SK-N-SH (cell line): ENCODE measurements around the gene TBC1D2B. TPM values are rescaled to one million over a fixed set of nuclear protein-coding genes. Genes with fewer than 3 reads are reported as not detected.

Source experiments
- CTCF ChIA-PET: fragments of 300-600, 350-600 bp; formaldehyde crosslinking; extraction: SDS; loops from one replicate; lab custom pipeline; 2021; lab: Yijun Ruan, JAX
- POLR2A ChIA-PET: fragments of 350-600 bp; sonication (Branson Sonifier 250); formaldehyde crosslinking; extraction: SDS; loops from one replicate; lab custom pipeline; 2020; ENCODE audit warnings: antibody characterized with exemption, inconsistent platforms; lab: Yijun Ruan, JAX
- DNase-seq: peaks from one replicate; pipeline ENCODE4 v3.0.0; 2012
- H2AFZ ChIP-seq: fragments of 200-600 bp; sonication (generic); 2 replicates; pipeline ENCODE4 v1.8.1; 2016; ENCODE audit warnings: antibody characterized with exemption, mild to moderate bottlenecking, low read depth
- H3F3A ChIP-seq: fragments of 200-600 bp; sonication (generic); replicated peaks from 2 replicates; pipeline ENCODE3; 2016; ENCODE audit warnings: antibody characterized with exemption, mild to moderate bottlenecking; ENCODE audit not compliant: insufficient read depth
- H3K27ac ChIP-seq, 2 experiments: fragments of 200-500 bp in 1 of 2; fragments of 200-600 bp in 1 of 2; sonication (Bioruptor generic) in 1 of 2; sonication (generic), shearing (Covaris generic) in 1 of 2; 2 replicates each; pipeline versions ENCODE4 v1.5.1 to v1.6.1; 2014 to 2016; ENCODE audit warnings: low read depth in 2 of 2, inconsistent platforms in 1 of 2, low read length in 1 of 2, mild to moderate bottlenecking in 1 of 2, mixed read lengths in 1 of 2
- H3K27me3 ChIP-seq: fragments of 200-600 bp; sonication (generic), shearing (Covaris generic); 2 replicates; pipeline ENCODE4 v1.6.1; 2016; ENCODE audit warnings: mixed run types; ENCODE audit not compliant: insufficient read depth
- H3K36me3 ChIP-seq, 2 experiments: fragments of 200-500 bp in 1 of 2; fragments of 200-600 bp in 1 of 2; sonication (Bioruptor generic) in 1 of 2; sonication (generic) in 1 of 2; replicated peaks in 1 of 2; 2 replicates each; pipeline versions ENCODE3 to v1.5.1; 2014 to 2016; ENCODE audit warnings: low read length in 1 of 2, mild to moderate bottlenecking in 1 of 2; ENCODE audit not compliant: insufficient read depth in 2 of 2, control insufficient read depth in 1 of 2
- H3K4me1 ChIP-seq, 2 experiments: fragments of 200-500 bp in 1 of 2; fragments of 200-600 bp in 1 of 2; sonication (Bioruptor generic) in 1 of 2; sonication (generic), shearing (Covaris generic) in 1 of 2; 2 replicates each; pipeline versions ENCODE4 v1.5.1 to v1.6.1; 2014 to 2016; ENCODE audit warnings: low read depth in 1 of 2, low read length in 1 of 2, mixed run types in 1 of 2; ENCODE audit not compliant: insufficient read depth in 2 of 2, control insufficient read depth in 1 of 2
- H3K4me2 ChIP-seq: fragments of 200-600 bp; sonication (generic), shearing (Covaris generic); 2 replicates; pipeline ENCODE4 v1.6.1; 2017; ENCODE audit warnings: mixed run types
- H3K4me3 ChIP-seq, 2 experiments: fragments of 200-500 bp in 1 of 2; fragments of 200-600 bp in 1 of 2; sonication (Bioruptor generic) in 1 of 2; sonication (generic), shearing (Covaris generic) in 1 of 2; 2 replicates each; pipeline versions ENCODE4 v1.5.1 to v1.8.1; 2014 to 2016; ENCODE audit warnings: low read depth in 2 of 2, inconsistent platforms in 1 of 2, low read length in 1 of 2, mild to moderate bottlenecking in 1 of 2, mixed read lengths in 1 of 2, moderate library complexity in 1 of 2
- H3K79me2 ChIP-seq: fragments of 200-600 bp; sonication (generic); 2 replicates; pipeline ENCODE4 v1.8.1; 2017; ENCODE audit warnings: mild to moderate bottlenecking; ENCODE audit not compliant: insufficient read depth
- H3K9ac ChIP-seq: fragments of 200-600 bp; sonication (generic); 2 replicates; pipeline ENCODE4 v1.6.1; 2017; ENCODE audit warnings: mixed run types
- H3K9me2 ChIP-seq: fragments of 200-600 bp; sonication (generic); 2 replicates; pipeline ENCODE4 v1.6.1; 2017; ENCODE audit warnings: mixed run types
- H3K9me3 ChIP-seq: fragments of 200-600 bp; sonication (generic); 2 replicates; pipeline ENCODE4 v1.6.1; 2017; ENCODE audit warnings: mixed run types, mild to moderate bottlenecking, moderate library complexity
- H4K20me1 ChIP-seq: fragments of 200-600 bp; sonication (generic); 2 replicates; pipeline ENCODE4 v1.6.1; 2017; ENCODE audit warnings: mild to moderate bottlenecking, mixed run types; ENCODE audit not compliant: insufficient read depth
- CTCF ChIP-seq: fragments of 200-600 bp; sonication (generic); IDR thresholded peaks from 2 replicates; pipeline ENCODE4 v1.6.1; 2017; ENCODE audit warnings: antibody characterized with exemption, mild to moderate bottlenecking, moderate library complexity
- ELF1 ChIP-seq: IDR thresholded peaks from 2 replicates; pipeline ENCODE4 v1.4.0; 2012
- GABPA ChIP-seq: IDR thresholded peaks from 2 replicates; pipeline ENCODE4 v1.4.0; 2012; ENCODE audit warnings: low read depth, mild to moderate bottlenecking
- GATA2 ChIP-seq: sonication (generic); formaldehyde crosslinking; IDR thresholded peaks from 2 replicates; pipeline ENCODE4 v1.5.0; 2020; ENCODE audit warnings: mild to moderate bottlenecking, missing genetic modification reagents
- RAD21 ChIP-seq: IDR thresholded peaks from 2 replicates; pipeline ENCODE4 v1.6.1; 2012; ENCODE audit warnings: mild to moderate bottlenecking, low read length
- TCF12 ChIP-seq: IDR thresholded peaks from 2 replicates; pipeline ENCODE4 v1.4.0; 2012
- USF2 ChIP-seq: fragments of 150-350 bp; IDR thresholded peaks from 2 replicates; pipeline ENCODE4 v1.6.1; 2017; ENCODE audit warnings: antibody characterized with exemption, low read length, low read depth, borderline replicate concordance
- ZBTB33 ChIP-seq: IDR thresholded peaks from 2 replicates; pipeline ENCODE4 v1.4.0; 2012; ENCODE audit warnings: low read depth, borderline replicate concordance
- WGBS: methylation state at CpG from one replicate; pipeline ENCODE4 v1.1.6; 2017; ENCODE audit warnings: low lambda C conversion rate; 5-methylcytosine and 5-hydroxymethylcytosine counted together
- polyA plus RNA-seq, 3 experiments: library from polyadenylated mRNA; depleted of rRNA; stranded (reverse); fragments of >200 nt; gene quantifications; 2 replicates each; pipeline ENCODE4 v1.2.3, GENCODE V29; 2012

The TBC1D2B gene
- polyA plus RNA-seq, 1 of the 3 experiments (the other 2 are of a cell fraction) = 19.0 TPM

DNA sequence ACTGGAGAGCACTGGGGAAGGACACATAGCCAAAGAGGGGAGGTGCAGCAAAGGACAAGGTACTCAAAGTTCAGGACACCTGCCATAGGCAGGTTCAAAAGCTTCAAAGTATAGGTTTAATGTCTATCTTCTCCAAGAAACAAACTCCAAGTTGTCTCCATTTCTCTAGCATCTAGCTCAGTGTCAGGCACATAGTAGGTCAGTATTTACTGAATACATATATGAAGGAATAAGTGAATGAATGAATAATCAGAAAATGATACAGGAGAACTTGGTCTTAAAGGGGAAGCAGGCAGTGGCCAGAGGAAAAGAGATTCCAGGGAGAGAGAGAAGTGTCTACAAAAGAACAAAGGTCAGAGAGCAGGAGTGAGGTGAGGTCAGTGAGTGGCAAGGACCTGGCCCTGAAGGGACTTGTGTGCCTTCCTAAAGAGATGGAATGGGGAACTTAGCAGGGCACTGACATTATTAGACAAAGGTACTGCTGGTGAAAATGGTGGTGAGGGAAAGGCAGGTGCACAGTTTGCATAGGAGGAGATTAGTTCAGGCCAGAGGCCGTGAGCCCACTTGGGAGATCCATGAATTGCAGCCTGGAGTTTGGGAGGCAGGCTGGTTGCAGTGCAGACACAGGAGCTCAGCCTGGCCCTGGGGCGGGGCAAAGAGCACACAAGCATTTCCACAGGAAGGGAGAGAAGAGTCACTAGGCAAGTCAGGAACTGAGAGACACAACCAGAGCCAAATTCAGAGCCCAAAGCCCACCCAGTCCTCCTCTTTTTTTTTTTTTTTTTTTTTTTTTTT, 21.4 kb downstream of the TBC1D2B start:
- peaks cover 36 to 57% of the 10 kb centered on the region in 2 experiments for H3K4me1 ChIP-seq
- ChIA-PET CTCF (interaction anchor here (1.3 to 1.5 kb wide), 2 partner anchors 57 to 97 kb away, joined by 3 to 4 read pairs; no protein-coding TSS in a partner anchor), POLR2A (interaction anchor here (0.6 to 1.0 kb wide), 2 partner anchors 12 to 66 kb away, joined by 3 to 5 read pairs; no protein-coding TSS in a partner anchor)
- peaks cover 6% of the 10 kb centered on the region for H3F3A ChIP-seq
- no peaks in the 10 kb centered on the region for H3K9me2 ChIP-seq
- no peak overlapping the region for H3K9ac ChIP-seq
- H3K79me2 ChIP-seq = peaks cover 89% of the 10 kb centered on the region
- DNase-seq = no peak
- no peak overlapping the region for H3K4me3 ChIP-seq
- peak overlapping the region; percentile 70 for H3K4me2 ChIP-seq
- H3K27ac ChIP-seq = peak overlapping the region; percentile 68 to 78; a peak in 3 of 4 replicates
- peaks cover 0 to 15% of the 10 kb centered on the region in 2 experiments for H3K36me3 ChIP-seq
- no peak for TF ChIP-seq RAD21
- TF ChIP-seq USF2 = no peak
- TF ChIP-seq TCF12 = no peak
- TF ChIP-seq ZBTB33 = no peak
- no peak for TF ChIP-seq CTCF
- TF ChIP-seq ELF1 = no peak
- H2AFZ ChIP-seq = no peak overlapping the region
- no peaks in the 10 kb centered on the region for H3K9me3 ChIP-seq
- peaks cover 8% of the 10 kb centered on the region; the same call in 1 of the 2 replicates for H4K20me1 ChIP-seq
- no peaks in the 10 kb centered on the region for H3K27me3 ChIP-seq
- 53% methylated on average over 2 of the region's 2 CpGs for WGBS

- DNase-seq = no peak
- H3K27ac ChIP-seq = no peak overlapping the region
- CTCF ChIA-PET = interaction anchor here (1.5 kb wide), 1 partner anchor 58 kb away, joined by 4 read pairs; no protein-coding TSS in a partner anchor
Observed at GRCh38 chr15:78054966-78055365, 22.5 kb downstream of the TBC1D2B start.

More at GRCh38 chr15:78054966-78055365, 22.5 kb downstream of the TBC1D2B start:
- H3K4me2 ChIP-seq = no peak overlapping the region
- no peaks in the 10 kb centered on the region for H3K9me3 ChIP-seq
- POLR2A ChIA-PET = no interaction called here
- peaks cover 0 to 15% of the 10 kb centered on the region in 2 experiments for H3K36me3 ChIP-seq
- 100% methylated on average over 1 of the region's 1 CpG for WGBS
- H3K79me2 ChIP-seq = peaks cover 78% of the 10 kb centered on the region
- peaks cover 8% of the 10 kb centered on the region; the same call in 1 of the 2 replicates for H4K20me1 ChIP-seq
- peaks cover 47 to 65% of the 10 kb centered on the region in 2 experiments for H3K4me1 ChIP-seq
- H3K4me3 ChIP-seq = no peak overlapping the region
- no peaks in the 10 kb centered on the region for H3K27me3 ChIP-seq
- H2AFZ ChIP-seq = no peak overlapping the region
- H3K9me2 ChIP-seq = no peaks in the 10 kb centered on the region
- H3F3A ChIP-seq = peaks cover 6% of the 10 kb centered on the region
- TF ChIP-seq GATA2 (CRISPR knock-in tag) (no peak), GABPA (no peak)
- no peak overlapping the region for H3K9ac ChIP-seq
